IMR-90 (cell line): ENCODE measurements around the gene PELI1.

Source experiments
- BHLHE40 ChIP-seq: fragments of 150-350 bp; IDR thresholded peaks from 2 replicates; pipeline ENCODE4 v1.6.1; 2016; ENCODE audit warnings: mild to moderate bottlenecking, low read depth, low read length
- POLR2A ChIP-seq: IDR thresholded peaks from 2 replicates; pipeline ENCODE4 v1.6.1; 2012; ENCODE audit warnings: mild to moderate bottlenecking, low read depth, low read length
- RAD21 ChIP-seq: IDR thresholded peaks from 2 replicates; pipeline ENCODE4 v1.6.1; 2012; ENCODE audit warnings: low read length, improper control_type of control experiment
- RCOR1 ChIP-seq: IDR thresholded peaks from 2 replicates; pipeline ENCODE4 v1.6.1; 2012; ENCODE audit warnings: mild to moderate bottlenecking, low read length, improper control_type of control experiment; ENCODE audit not compliant: insufficient replicate concordance
- TF ChIP-seq, protein P1 (sequence below): conservative IDR thresholded peaks from 2 replicates; pipeline ENCODE4 v1.5.1; 2012; ENCODE audit warnings: mild to moderate bottlenecking, low read depth, low read length, improper control_type of control experiment
- TF ChIP-seq, protein P2 (sequence below): fragments of 150-350 bp; IDR thresholded peaks from 2 replicates; pipeline ENCODE4 v1.6.1; 2017; ENCODE audit warnings: mild to moderate bottlenecking, antibody characterized with exemption, low read length, low read depth

GRCh38 chr2:64179582-64180321, 35.5 kb upstream of the PELI1 start:
- TF ChIP-seq, protein P1, sequence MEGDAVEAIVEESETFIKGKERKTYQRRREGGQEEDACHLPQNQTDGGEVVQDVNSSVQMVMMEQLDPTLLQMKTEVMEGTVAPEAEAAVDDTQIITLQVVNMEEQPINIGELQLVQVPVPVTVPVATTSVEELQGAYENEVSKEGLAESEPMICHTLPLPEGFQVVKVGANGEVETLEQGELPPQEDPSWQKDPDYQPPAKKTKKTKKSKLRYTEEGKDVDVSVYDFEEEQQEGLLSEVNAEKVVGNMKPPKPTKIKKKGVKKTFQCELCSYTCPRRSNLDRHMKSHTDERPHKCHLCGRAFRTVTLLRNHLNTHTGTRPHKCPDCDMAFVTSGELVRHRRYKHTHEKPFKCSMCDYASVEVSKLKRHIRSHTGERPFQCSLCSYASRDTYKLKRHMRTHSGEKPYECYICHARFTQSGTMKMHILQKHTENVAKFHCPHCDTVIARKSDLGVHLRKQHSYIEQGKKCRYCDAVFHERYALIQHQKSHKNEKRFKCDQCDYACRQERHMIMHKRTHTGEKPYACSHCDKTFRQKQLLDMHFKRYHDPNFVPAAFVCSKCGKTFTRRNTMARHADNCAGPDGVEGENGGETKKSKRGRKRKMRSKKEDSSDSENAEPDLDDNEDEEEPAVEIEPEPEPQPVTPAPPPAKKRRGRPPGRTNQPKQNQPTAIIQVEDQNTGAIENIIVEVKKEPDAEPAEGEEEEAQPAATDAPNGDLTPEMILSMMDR: no peak
- TF ChIP-seq RAD21 (no peak), POLR2A (no peak), BHLHE40 (no peak), RCOR1 (no peak)
- TF ChIP-seq, protein P2, sequence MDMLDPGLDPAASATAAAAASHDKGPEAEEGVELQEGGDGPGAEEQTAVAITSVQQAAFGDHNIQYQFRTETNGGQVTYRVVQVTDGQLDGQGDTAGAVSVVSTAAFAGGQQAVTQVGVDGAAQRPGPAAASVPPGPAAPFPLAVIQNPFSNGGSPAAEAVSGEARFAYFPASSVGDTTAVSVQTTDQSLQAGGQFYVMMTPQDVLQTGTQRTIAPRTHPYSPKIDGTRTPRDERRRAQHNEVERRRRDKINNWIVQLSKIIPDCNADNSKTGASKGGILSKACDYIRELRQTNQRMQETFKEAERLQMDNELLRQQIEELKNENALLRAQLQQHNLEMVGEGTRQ: no peak
